WTC11 (cell line): ENCODE data around the gene PSTK. TPM values are rescaled to one million over a fixed set of nuclear protein-coding genes. Genes with fewer than 3 reads are reported as not detected.

ENCODE experiments used
- ELF4 ChIP-seq: sonication (generic); formaldehyde crosslinking; IDR thresholded peaks from 2 replicates; pipeline ENCODE4 v1.8.1; 2022; ENCODE audit warnings: low read depth, mild to moderate bottlenecking, moderate library complexity, missing genetic modification reagents
- EMX1 ChIP-seq: fragments of 250-450 bp; sonication (Bioruptor Pico); IDR thresholded peaks from 2 replicates; pipeline ENCODE4 v1.8.0; 2021; ENCODE audit warnings: mild to moderate bottlenecking
- ESRRA ChIP-seq: sonication (generic); formaldehyde crosslinking; IDR thresholded peaks from 2 replicates; pipeline ENCODE4 v1.8.1; 2022; ENCODE audit warnings: mild to moderate bottlenecking, missing genetic modification reagents, borderline replicate concordance
- HMGA2 ChIP-seq: fragments of 250-450 bp; sonication (Bioruptor Pico); IDR thresholded peaks from 2 replicates; pipeline ENCODE4 v1.4.0; 2021; ENCODE audit warnings: mild to moderate bottlenecking, moderate library complexity
- JAZF1 ChIP-seq: fragments of 250-450 bp; sonication (Bioruptor Pico); IDR thresholded peaks from 2 replicates; pipeline ENCODE4 v1.9.0; 2021; ENCODE audit warnings: moderate library complexity, mild to moderate bottlenecking, inconsistent platforms
- KAT7 ChIP-seq: sonication (generic); formaldehyde crosslinking; IDR thresholded peaks from 2 replicates; pipeline ENCODE4 v1.8.1; 2023; ENCODE audit warnings: missing genetic modification reagents, mild to moderate bottlenecking, borderline replicate concordance
- NFATC4 ChIP-seq: fragments of 250-450 bp; sonication (Bioruptor Pico); IDR thresholded peaks from 2 replicates; pipeline ENCODE4 v1.9.0; 2021; ENCODE audit warnings: mild to moderate bottlenecking
- NFYB ChIP-seq: sonication (generic); formaldehyde crosslinking; conservative IDR thresholded peaks from 2 replicates; pipeline ENCODE4 v1.8.0; 2022; ENCODE audit warnings: low read depth, missing genetic modification reagents
- NR2C2 ChIP-seq: sonication (generic); formaldehyde crosslinking; IDR thresholded peaks from 2 replicates; pipeline ENCODE4 v1.8.0; 2022; ENCODE audit warnings: mild to moderate bottlenecking, missing genetic modification reagents
- NR3C1 ChIP-seq: sonication (generic); formaldehyde crosslinking; conservative IDR thresholded peaks from 2 replicates; pipeline ENCODE4 v1.8.1; 2023; ENCODE audit warnings: low read depth, mild to moderate bottlenecking, missing genetic modification reagents
- OVOL2 ChIP-seq: fragments of 250-450 bp; sonication (Bioruptor Pico); IDR thresholded peaks from 2 replicates; pipeline ENCODE4 v1.9.0; 2021; ENCODE audit warnings: mild to moderate bottlenecking, borderline replicate concordance
- PRRX2 ChIP-seq: fragments of 250-450 bp; sonication (Bioruptor Pico); IDR thresholded peaks from 2 replicates; pipeline ENCODE4 v1.8.0; 2021; ENCODE audit warnings: mild to moderate bottlenecking
- SMAD3 ChIP-seq: sonication (generic); formaldehyde crosslinking; IDR thresholded peaks from 2 replicates; pipeline ENCODE4 v1.8.0; 2022; ENCODE audit warnings: missing genetic modification reagents, mild to moderate bottlenecking, borderline replicate concordance
- SOX15 ChIP-seq: fragments of 250-450 bp; sonication (Bioruptor Pico); IDR thresholded peaks from 2 replicates; pipeline ENCODE4 v1.9.0; 2021; ENCODE audit warnings: mild to moderate bottlenecking
- ZNF138 ChIP-seq: sonication (generic); formaldehyde crosslinking; conservative IDR thresholded peaks from 2 replicates; pipeline ENCODE4 v1.8.1; 2022; ENCODE audit warnings: mild to moderate bottlenecking, moderate library complexity, missing genetic modification reagents
- ZNF317 ChIP-seq: sonication (generic); formaldehyde crosslinking; IDR thresholded peaks from 2 replicates; pipeline ENCODE4 v1.8.1; 2023; ENCODE audit warnings: low read depth, mild to moderate bottlenecking, moderate library complexity, missing genetic modification reagents, borderline replicate concordance
- ZNF671 ChIP-seq: fragments of 250-450 bp; sonication (Bioruptor Pico); IDR thresholded peaks from 2 replicates; pipeline ENCODE4 v1.8.0; 2021; ENCODE audit warnings: mild to moderate bottlenecking
- total RNA-seq: library from RNA; stranded (reverse); gene quantifications from 3 replicates; pipeline ENCODE4 v1.2.3, GENCODE V29; 2021
- TF ChIP-seq, protein P1 (sequence below): sonication (generic); formaldehyde crosslinking; IDR thresholded peaks from 2 replicates; pipeline ENCODE4 v1.8.0; 2022; ENCODE audit warnings: mild to moderate bottlenecking, missing genetic modification reagents
- TF ChIP-seq, protein P2 (sequence below): sonication (generic); formaldehyde crosslinking; IDR thresholded peaks from 2 replicates; pipeline ENCODE4 v1.8.0; 2023; ENCODE audit warnings: missing genetic modification reagents, mild to moderate bottlenecking, borderline replicate concordance
- TF ChIP-seq, protein P3 (sequence below): sonication (generic); formaldehyde crosslinking; conservative IDR thresholded peaks from 2 replicates; pipeline ENCODE4 v1.8.1; 2022; ENCODE audit warnings: mild to moderate bottlenecking, missing genetic modification reagents
- TF ChIP-seq, protein P4 (sequence below): fragments of 250-450 bp; sonication (Bioruptor Pico); IDR thresholded peaks from 2 replicates; pipeline ENCODE4 v2.1.2; 2022; ENCODE audit warnings: mild to moderate bottlenecking, moderate library complexity
- TF ChIP-seq, protein P5 (sequence below): sonication (generic); formaldehyde crosslinking; IDR thresholded peaks from 2 replicates; pipeline ENCODE4 v1.8.1; 2022; ENCODE audit warnings: low read depth, missing genetic modification reagents, borderline replicate concordance
- TF ChIP-seq, protein P6 (sequence below): sonication (generic); formaldehyde crosslinking; IDR thresholded peaks from 2 replicates; pipeline ENCODE4 v1.8.1; 2023; ENCODE audit warnings: mild to moderate bottlenecking, missing genetic modification reagents
- TF ChIP-seq, protein P7 (sequence below): sonication (generic); formaldehyde crosslinking; IDR thresholded peaks from 2 replicates; pipeline ENCODE4 v1.8.0; 2023; ENCODE audit warnings: missing genetic modification reagents
- TF ChIP-seq, protein P8 (sequence below): sonication (generic); formaldehyde crosslinking; IDR thresholded peaks from 2 replicates; pipeline ENCODE4 v1.8.0; 2023; ENCODE audit warnings: mild to moderate bottlenecking, missing genetic modification reagents

Gene PSTK
- total RNA-seq, 1 experiment from 2014 or later = 4.0 TPM

DNA sequence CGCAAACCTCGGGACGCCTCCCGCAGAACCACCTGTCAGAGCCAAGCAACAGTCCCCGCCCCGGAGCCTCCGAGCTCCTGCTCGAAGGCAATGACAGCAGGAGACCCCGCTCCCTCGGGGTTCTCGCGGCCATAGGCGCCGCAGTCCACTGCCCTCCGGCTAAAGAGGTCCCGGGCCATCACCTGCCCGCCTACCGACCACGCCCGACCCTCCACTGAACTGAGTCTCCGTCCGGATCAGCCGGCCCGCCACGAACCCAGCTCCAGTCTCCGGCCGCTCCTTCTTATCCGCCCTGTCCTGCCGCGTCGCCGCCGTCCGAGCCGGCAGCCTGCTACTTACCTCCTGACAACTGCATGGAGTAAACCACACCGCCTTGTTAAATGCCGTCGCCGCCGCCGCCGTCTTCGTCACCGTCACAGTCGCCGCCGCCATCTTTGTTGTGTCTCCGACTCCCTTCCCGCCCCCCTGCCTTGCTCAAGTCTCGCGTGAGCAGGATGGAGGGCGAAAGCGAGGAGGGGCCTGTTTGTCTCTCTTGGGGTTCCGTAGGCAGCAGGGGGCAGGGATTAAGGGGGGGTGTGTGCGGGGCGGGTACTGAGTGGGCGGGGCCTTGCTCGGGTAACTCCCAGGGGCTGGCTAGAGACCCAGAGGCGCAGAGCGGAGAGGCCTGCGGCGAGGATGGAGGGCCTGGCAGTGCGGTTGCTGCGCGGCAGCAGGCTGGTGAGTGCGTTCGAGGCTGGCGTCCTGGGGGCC is 28.3 kb downstream of the PSTK start, which contains the start of the genes ACADSB and IKZF5 (continued):
- TF ChIP-seq, protein P1, sequence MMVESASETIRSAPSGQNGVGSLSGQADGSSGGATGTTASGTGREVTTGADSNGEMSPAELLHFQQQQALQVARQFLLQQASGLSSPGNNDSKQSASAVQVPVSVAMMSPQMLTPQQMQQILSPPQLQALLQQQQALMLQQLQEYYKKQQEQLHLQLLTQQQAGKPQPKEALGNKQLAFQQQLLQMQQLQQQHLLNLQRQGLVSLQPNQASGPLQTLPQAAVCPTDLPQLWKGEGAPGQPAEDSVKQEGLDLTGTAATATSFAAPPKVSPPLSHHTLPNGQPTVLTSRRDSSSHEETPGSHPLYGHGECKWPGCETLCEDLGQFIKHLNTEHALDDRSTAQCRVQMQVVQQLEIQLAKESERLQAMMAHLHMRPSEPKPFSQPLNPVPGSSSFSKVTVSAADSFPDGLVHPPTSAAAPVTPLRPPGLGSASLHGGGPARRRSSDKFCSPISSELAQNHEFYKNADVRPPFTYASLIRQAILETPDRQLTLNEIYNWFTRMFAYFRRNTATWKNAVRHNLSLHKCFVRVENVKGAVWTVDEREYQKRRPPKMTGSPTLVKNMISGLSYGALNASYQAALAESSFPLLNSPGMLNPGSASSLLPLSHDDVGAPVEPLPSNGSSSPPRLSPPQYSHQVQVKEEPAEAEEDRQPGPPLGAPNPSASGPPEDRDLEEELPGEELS = peak; percentile 74; the same call in 1 of the 2 replicates
- TF ChIP-seq NR2C2 = no peak
- TF ChIP-seq, protein P2, sequence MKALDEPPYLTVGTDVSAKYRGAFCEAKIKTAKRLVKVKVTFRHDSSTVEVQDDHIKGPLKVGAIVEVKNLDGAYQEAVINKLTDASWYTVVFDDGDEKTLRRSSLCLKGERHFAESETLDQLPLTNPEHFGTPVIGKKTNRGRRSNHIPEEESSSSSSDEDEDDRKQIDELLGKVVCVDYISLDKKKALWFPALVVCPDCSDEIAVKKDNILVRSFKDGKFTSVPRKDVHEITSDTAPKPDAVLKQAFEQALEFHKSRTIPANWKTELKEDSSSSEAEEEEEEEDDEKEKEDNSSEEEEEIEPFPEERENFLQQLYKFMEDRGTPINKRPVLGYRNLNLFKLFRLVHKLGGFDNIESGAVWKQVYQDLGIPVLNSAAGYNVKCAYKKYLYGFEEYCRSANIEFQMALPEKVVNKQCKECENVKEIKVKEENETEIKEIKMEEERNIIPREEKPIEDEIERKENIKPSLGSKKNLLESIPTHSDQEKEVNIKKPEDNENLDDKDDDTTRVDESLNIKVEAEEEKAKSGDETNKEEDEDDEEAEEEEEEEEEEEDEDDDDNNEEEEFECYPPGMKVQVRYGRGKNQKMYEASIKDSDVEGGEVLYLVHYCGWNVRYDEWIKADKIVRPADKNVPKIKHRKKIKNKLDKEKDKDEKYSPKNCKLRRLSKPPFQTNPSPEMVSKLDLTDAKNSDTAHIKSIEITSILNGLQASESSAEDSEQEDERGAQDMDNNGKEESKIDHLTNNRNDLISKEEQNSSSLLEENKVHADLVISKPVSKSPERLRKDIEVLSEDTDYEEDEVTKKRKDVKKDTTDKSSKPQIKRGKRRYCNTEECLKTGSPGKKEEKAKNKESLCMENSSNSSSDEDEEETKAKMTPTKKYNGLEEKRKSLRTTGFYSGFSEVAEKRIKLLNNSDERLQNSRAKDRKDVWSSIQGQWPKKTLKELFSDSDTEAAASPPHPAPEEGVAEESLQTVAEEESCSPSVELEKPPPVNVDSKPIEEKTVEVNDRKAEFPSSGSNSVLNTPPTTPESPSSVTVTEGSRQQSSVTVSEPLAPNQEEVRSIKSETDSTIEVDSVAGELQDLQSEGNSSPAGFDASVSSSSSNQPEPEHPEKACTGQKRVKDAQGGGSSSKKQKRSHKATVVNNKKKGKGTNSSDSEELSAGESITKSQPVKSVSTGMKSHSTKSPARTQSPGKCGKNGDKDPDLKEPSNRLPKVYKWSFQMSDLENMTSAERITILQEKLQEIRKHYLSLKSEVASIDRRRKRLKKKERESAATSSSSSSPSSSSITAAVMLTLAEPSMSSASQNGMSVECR (CRISPR knock-in tag) = peak; percentile 75; the same call in 1 of the 2 replicates
- TF ChIP-seq, protein P3, sequence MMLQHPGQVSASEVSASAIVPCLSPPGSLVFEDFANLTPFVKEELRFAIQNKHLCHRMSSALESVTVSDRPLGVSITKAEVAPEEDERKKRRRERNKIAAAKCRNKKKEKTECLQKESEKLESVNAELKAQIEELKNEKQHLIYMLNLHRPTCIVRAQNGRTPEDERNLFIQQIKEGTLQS (CRISPR knock-in tag) = no peak
- TF ChIP-seq, protein P4, sequence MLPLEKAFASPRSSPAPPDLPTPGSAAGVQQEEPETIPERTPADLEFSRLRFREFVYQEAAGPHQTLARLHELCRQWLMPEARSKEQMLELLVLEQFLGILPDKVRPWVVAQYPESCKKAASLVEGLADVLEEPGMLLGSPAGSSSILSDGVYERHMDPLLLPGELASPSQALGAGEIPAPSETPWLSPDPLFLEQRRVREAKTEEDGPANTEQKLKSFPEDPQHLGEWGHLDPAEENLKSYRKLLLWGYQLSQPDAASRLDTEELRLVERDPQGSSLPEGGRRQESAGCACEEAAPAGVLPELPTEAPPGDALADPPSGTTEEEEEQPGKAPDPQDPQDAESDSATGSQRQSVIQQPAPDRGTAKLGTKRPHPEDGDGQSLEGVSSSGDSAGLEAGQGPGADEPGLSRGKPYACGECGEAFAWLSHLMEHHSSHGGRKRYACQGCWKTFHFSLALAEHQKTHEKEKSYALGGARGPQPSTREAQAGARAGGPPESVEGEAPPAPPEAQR = no peak
- TF ChIP-seq NFATC4 (CRISPR knock-in tag) = no peak
- no peak for TF ChIP-seq NR3C1
- TF ChIP-seq ZNF138 = no peak
- no peak for TF ChIP-seq NFYB (CRISPR knock-in tag)
- TF ChIP-seq JAZF1 = no peak
- TF ChIP-seq OVOL2 = no peak
- TF ChIP-seq ELF4 (CRISPR knock-in tag) = 0 out of 2 replicates have a peak, but pooled peaks have one; percentile 46
- TF ChIP-seq SMAD3 (CRISPR knock-in tag) = no peak
- TF ChIP-seq, protein P5, sequence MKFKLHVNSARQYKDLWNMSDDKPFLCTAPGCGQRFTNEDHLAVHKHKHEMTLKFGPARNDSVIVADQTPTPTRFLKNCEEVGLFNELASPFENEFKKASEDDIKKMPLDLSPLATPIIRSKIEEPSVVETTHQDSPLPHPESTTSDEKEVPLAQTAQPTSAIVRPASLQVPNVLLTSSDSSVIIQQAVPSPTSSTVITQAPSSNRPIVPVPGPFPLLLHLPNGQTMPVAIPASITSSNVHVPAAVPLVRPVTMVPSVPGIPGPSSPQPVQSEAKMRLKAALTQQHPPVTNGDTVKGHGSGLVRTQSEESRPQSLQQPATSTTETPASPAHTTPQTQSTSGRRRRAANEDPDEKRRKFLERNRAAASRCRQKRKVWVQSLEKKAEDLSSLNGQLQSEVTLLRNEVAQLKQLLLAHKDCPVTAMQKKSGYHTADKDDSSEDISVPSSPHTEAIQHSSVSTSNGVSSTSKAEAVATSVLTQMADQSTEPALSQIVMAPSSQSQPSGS (CRISPR knock-in tag) = no peak
- TF ChIP-seq, protein P6, sequence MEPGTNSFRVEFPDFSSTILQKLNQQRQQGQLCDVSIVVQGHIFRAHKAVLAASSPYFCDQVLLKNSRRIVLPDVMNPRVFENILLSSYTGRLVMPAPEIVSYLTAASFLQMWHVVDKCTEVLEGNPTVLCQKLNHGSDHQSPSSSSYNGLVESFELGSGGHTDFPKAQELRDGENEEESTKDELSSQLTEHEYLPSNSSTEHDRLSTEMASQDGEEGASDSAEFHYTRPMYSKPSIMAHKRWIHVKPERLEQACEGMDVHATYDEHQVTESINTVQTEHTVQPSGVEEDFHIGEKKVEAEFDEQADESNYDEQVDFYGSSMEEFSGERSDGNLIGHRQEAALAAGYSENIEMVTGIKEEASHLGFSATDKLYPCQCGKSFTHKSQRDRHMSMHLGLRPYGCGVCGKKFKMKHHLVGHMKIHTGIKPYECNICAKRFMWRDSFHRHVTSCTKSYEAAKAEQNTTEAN = no peak
- TF ChIP-seq SOX15 (CRISPR knock-in tag) = no peak
- TF ChIP-seq, protein P7, sequence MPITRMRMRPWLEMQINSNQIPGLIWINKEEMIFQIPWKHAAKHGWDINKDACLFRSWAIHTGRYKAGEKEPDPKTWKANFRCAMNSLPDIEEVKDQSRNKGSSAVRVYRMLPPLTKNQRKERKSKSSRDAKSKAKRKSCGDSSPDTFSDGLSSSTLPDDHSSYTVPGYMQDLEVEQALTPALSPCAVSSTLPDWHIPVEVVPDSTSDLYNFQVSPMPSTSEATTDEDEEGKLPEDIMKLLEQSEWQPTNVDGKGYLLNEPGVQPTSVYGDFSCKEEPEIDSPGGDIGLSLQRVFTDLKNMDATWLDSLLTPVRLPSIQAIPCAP (CRISPR knock-in tag) = no peak
- TF ChIP-seq, protein P8, sequence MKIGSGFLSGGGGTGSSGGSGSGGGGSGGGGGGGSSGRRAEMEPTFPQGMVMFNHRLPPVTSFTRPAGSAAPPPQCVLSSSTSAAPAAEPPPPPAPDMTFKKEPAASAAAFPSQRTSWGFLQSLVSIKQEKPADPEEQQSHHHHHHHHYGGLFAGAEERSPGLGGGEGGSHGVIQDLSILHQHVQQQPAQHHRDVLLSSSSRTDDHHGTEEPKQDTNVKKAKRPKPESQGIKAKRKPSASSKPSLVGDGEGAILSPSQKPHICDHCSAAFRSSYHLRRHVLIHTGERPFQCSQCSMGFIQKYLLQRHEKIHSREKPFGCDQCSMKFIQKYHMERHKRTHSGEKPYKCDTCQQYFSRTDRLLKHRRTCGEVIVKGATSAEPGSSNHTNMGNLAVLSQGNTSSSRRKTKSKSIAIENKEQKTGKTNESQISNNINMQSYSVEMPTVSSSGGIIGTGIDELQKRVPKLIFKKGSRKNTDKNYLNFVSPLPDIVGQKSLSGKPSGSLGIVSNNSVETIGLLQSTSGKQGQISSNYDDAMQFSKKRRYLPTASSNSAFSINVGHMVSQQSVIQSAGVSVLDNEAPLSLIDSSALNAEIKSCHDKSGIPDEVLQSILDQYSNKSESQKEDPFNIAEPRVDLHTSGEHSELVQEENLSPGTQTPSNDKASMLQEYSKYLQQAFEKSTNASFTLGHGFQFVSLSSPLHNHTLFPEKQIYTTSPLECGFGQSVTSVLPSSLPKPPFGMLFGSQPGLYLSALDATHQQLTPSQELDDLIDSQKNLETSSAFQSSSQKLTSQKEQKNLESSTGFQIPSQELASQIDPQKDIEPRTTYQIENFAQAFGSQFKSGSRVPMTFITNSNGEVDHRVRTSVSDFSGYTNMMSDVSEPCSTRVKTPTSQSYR (CRISPR knock-in tag) = no peak
- TF ChIP-seq KAT7 (CRISPR knock-in tag) = peak; percentile 27; the same call in 1 of the 2 replicates
- TF ChIP-seq HMGA2 (CRISPR knock-in tag) = no peak
- no peak for TF ChIP-seq EMX1 (CRISPR knock-in tag)
- no peak for TF ChIP-seq PRRX2
- no peak for TF ChIP-seq ZNF671 (CRISPR knock-in tag)
- no peak for TF ChIP-seq ZNF317
- peak; percentile 26; the same call in 1 of the 2 replicates for TF ChIP-seq ESRRA (CRISPR knock-in tag)
